Measurements from ENCODE around the gene TUBA1C. TPM values are rescaled to one million over a fixed set of nuclear protein-coding genes. Genes with fewer than 3 reads are reported as not detected.
"Not testable (repeated sequence)": the region's sequence is repeated elsewhere in the genome, so short reads cannot be mapped to it uniquely, and the experiment has no call there.

TUBA1C gene
- polyA plus RNA-seq, 4 donors = 268 to 556 (median 393) TPM

- DNase-seq (peak in 1 of 2 donors; percentile 27), FAIRE-seq (no peak)
- Histone ChIP-seq H3K9me3 (ENCODE audit: control insufficient read depth in 2 of 2, insufficient read depth in 1 of 2, low read depth in 1 of 2, low read length in 1 of 2) (no peaks in the 10 kb centered on the region), H3K36me3 (ENCODE audit: control insufficient read depth in 3 of 3, insufficient read depth in 2 of 3, low read depth in 1 of 3, low read length in 3 of 3) (no peaks in the 10 kb centered on the region), H3K4me3 (ENCODE audit: low read depth in 1 of 3, low read length in 3 of 3) (no peak overlapping the region), H3K4me1 (ENCODE audit: control insufficient read depth in 3 of 3, insufficient read depth in 2 of 3, low read depth in 1 of 3, low read length in 2 of 3) (peaks cover 0 to 16% (median 0%) of the 10 kb centered on the region in 3 donors), H3K27ac (ENCODE audit: low read depth in 1 of 3, low read length in 2 of 3) (no peak overlapping the region), H3K27me3 (ENCODE audit: control insufficient read depth in 3 of 3, insufficient read depth in 3 of 3, low read length in 3 of 3) (peaks cover 0 to 6% (median 0%) of the 10 kb centered on the region in 3 donors)
- 84 to 91% (median 88%) methylated on average over 1 of the region's 1 CpG for WGBS, 3 donors
These were observed 28.5 kb upstream of the TUBA1C start for GRCh38 chr12:49236423-49236822.

- H3K4me1 ChIP-seq (ENCODE audit: control insufficient read depth in 3 of 3, insufficient read depth in 2 of 3, low read depth in 1 of 3, low read length in 2 of 3) = no peaks in the 10 kb centered on the region
- DNase-seq (no peak), FAIRE-seq (no peak)
- 86 to 90% (median 89%) methylated on average over 5 of the region's 5 CpGs for WGBS, 3 donors
- no peak overlapping the region for H3K27ac ChIP-seq (ENCODE audit: low read depth in 1 of 3, low read length in 2 of 3)
- H3K4me3 ChIP-seq (ENCODE audit: low read depth in 1 of 3, low read length in 3 of 3) = no peak overlapping the region
- peaks cover 0 to 6% (median 0%) of the 10 kb centered on the region in 3 donors for H3K27me3 ChIP-seq (ENCODE audit: control insufficient read depth in 3 of 3, insufficient read depth in 3 of 3, low read length in 3 of 3)
- H3K9me3 ChIP-seq (ENCODE audit: control insufficient read depth in 2 of 2, insufficient read depth in 1 of 2, low read depth in 1 of 2, low read length in 1 of 2) = no peaks in the 10 kb centered on the region
- no peaks in the 10 kb centered on the region for H3K36me3 ChIP-seq (ENCODE audit: control insufficient read depth in 3 of 3, insufficient read depth in 2 of 3, low read depth in 1 of 3, low read length in 3 of 3)
These were observed 21.3 kb upstream of the TUBA1C start for GRCh38 chr12:49243631-49244030.

GRCh38 chr12:49244176-49244575 is 20.7 kb upstream of the TUBA1C start:
- FAIRE-seq (no peak), DNase-seq (no peak)

GRCh38 chr12:49251357-49251756 is 13.5 kb upstream of the TUBA1C start:
- WGBS, 3 donors = 85 to 90% (median 87%) methylated on average over 5 of the region's 5 CpGs
- Histone ChIP-seq H3K27ac (ENCODE audit: low read depth in 1 of 3, low read length in 2 of 3) (no peak overlapping the region), H3K36me3 (ENCODE audit: control insufficient read depth in 3 of 3, insufficient read depth in 2 of 3, low read depth in 1 of 3, low read length in 3 of 3) (no peaks in the 10 kb centered on the region), H3K4me1 (ENCODE audit: control insufficient read depth in 3 of 3, insufficient read depth in 2 of 3, low read depth in 1 of 3, low read length in 2 of 3) (no peaks in the 10 kb centered on the region), H3K9me3 (ENCODE audit: control insufficient read depth in 2 of 2, insufficient read depth in 1 of 2, low read depth in 1 of 2, low read length in 1 of 2) (no peaks in the 10 kb centered on the region), H3K27me3 (ENCODE audit: control insufficient read depth in 3 of 3, insufficient read depth in 3 of 3, low read length in 3 of 3) (no peaks in the 10 kb centered on the region), H3K4me3 (ENCODE audit: low read depth in 1 of 3, low read length in 3 of 3) (no peak overlapping the region)
- no peak for FAIRE-seq
- no peak for DNase-seq

More at GRCh38 chr12:49244176-49244575, 20.7 kb upstream of the TUBA1C start:
- Histone ChIP-seq H3K27ac (ENCODE audit: low read depth in 1 of 3, low read length in 2 of 3) (no peak overlapping the region), H3K4me3 (ENCODE audit: low read depth in 1 of 3, low read length in 3 of 3) (no peak overlapping the region), H3K36me3 (ENCODE audit: control insufficient read depth in 3 of 3, insufficient read depth in 2 of 3, low read depth in 1 of 3, low read length in 3 of 3) (no peaks in the 10 kb centered on the region), H3K27me3 (ENCODE audit: control insufficient read depth in 3 of 3, insufficient read depth in 3 of 3, low read length in 3 of 3) (peaks cover 0 to 2% (median 0%) of the 10 kb centered on the region in 3 donors), H3K9me3 (ENCODE audit: control insufficient read depth in 2 of 2, insufficient read depth in 1 of 2, low read depth in 1 of 2, low read length in 1 of 2) (no peaks in the 10 kb centered on the region), H3K4me1 (ENCODE audit: control insufficient read depth in 3 of 3, insufficient read depth in 2 of 3, low read depth in 1 of 3, low read length in 2 of 3) (no peaks in the 10 kb centered on the region)
- WGBS, 3 donors = 76 to 97% (median 88%) methylated on average over 2 of the region's 2 CpGs

- Histone ChIP-seq H3K27ac (ENCODE audit: low read depth in 1 of 3, low read length in 2 of 3) (no peak overlapping the region), H3K36me3 (ENCODE audit: control insufficient read depth in 3 of 3, insufficient read depth in 2 of 3, low read depth in 1 of 3, low read length in 3 of 3) (no peaks in the 10 kb centered on the region), H3K4me3 (ENCODE audit: low read depth in 1 of 3, low read length in 3 of 3) (no peak overlapping the region), H3K9me3 (ENCODE audit: control insufficient read depth in 2 of 2, insufficient read depth in 1 of 2, low read depth in 1 of 2, low read length in 1 of 2) (no peaks in the 10 kb centered on the region), H3K27me3 (ENCODE audit: control insufficient read depth in 3 of 3, insufficient read depth in 3 of 3, low read length in 3 of 3) (no peaks in the 10 kb centered on the region), H3K4me1 (ENCODE audit: control insufficient read depth in 3 of 3, insufficient read depth in 2 of 3, low read depth in 1 of 3, low read length in 2 of 3) (no peaks in the 10 kb centered on the region)
- WGBS, 3 donors = 83 to 90% (median 85%) methylated on average over 11 of the region's 11 CpGs
- FAIRE-seq = no peak
- no peak for DNase-seq
These were observed 11.8 kb upstream of the TUBA1C start for GRCh38 chr12:49253033-49253623.

- FAIRE-seq; H3K36me3 ChIP-seq (ENCODE audit: control insufficient read depth in 3 of 3, insufficient read depth in 2 of 3, low read depth in 1 of 3, low read length in 3 of 3); H3K27me3 ChIP-seq (ENCODE audit: control insufficient read depth in 3 of 3, insufficient read depth in 3 of 3, low read length in 3 of 3); H3K4me3 ChIP-seq (ENCODE audit: low read depth in 1 of 3, low read length in 3 of 3); DNase-seq; H3K9me3 ChIP-seq (ENCODE audit: control insufficient read depth in 2 of 2, insufficient read depth in 1 of 2, low read depth in 1 of 2, low read length in 1 of 2); H3K4me1 ChIP-seq (ENCODE audit: control insufficient read depth in 3 of 3, insufficient read depth in 2 of 3, low read depth in 1 of 3, low read length in 2 of 3); H3K27ac ChIP-seq (ENCODE audit: low read depth in 1 of 3, low read length in 2 of 3): not testable (repeated sequence)
- 86 to 93% (median 92%) methylated on average over 10 of the region's 10 CpGs for WGBS, 3 donors
These were observed 9.4 kb upstream of the TUBA1C start for GRCh38 chr12:49255456-49255855.

GRCh38 chr12:49255857-49256637 is 8.8 kb upstream of the TUBA1C start:
- Histone ChIP-seq H3K4me1 (ENCODE audit: control insufficient read depth in 3 of 3, insufficient read depth in 2 of 3, low read depth in 1 of 3, low read length in 2 of 3) (no peaks in the 10 kb centered on the region), H3K36me3 (ENCODE audit: control insufficient read depth in 3 of 3, insufficient read depth in 2 of 3, low read depth in 1 of 3, low read length in 3 of 3) (no peaks in the 10 kb centered on the region), H3K27me3 (ENCODE audit: control insufficient read depth in 3 of 3, insufficient read depth in 3 of 3, low read length in 3 of 3) (no peaks in the 10 kb centered on the region), H3K27ac (ENCODE audit: low read depth in 1 of 3, low read length in 2 of 3) (no peak overlapping the region), H3K4me3 (ENCODE audit: low read depth in 1 of 3, low read length in 3 of 3) (no peak overlapping the region), H3K9me3 (ENCODE audit: control insufficient read depth in 2 of 2, insufficient read depth in 1 of 2, low read depth in 1 of 2, low read length in 1 of 2) (no peaks in the 10 kb centered on the region)
- 84 to 86% (median 86%) methylated on average over 11 of the region's 11 CpGs for WGBS, 3 donors
- DNase-seq (no peak), FAIRE-seq (no peak)

- not testable (repeated sequence) for H3K4me3 ChIP-seq (ENCODE audit: low read depth in 1 of 3, low read length in 3 of 3); H3K27ac ChIP-seq (ENCODE audit: low read depth in 1 of 3, low read length in 2 of 3); H3K9me3 ChIP-seq (ENCODE audit: control insufficient read depth in 2 of 2, insufficient read depth in 1 of 2, low read depth in 1 of 2, low read length in 1 of 2); H3K27me3 ChIP-seq (ENCODE audit: control insufficient read depth in 3 of 3, insufficient read depth in 3 of 3, low read length in 3 of 3); H3K4me1 ChIP-seq (ENCODE audit: control insufficient read depth in 3 of 3, insufficient read depth in 2 of 3, low read depth in 1 of 3, low read length in 2 of 3); H3K36me3 ChIP-seq (ENCODE audit: control insufficient read depth in 3 of 3, insufficient read depth in 2 of 3, low read depth in 1 of 3, low read length in 3 of 3); DNase-seq; FAIRE-seq
- 79 to 91% (median 86%) methylated on average over 10 of the region's 10 CpGs for whole genome bisulfite sequencing, 3 donors
These were observed 7.2 kb upstream of the TUBA1C start for GRCh38 chr12:49257508-49258184.

Measured in small intestine (tissue), 7 donors.